Measurements from ENCODE around the gene LIMK1. TPM values are rescaled to one million over a fixed set of nuclear protein-coding genes. Genes with fewer than 3 reads are reported as not detected.

LIMK1 gene
- total RNA-seq, 1 experiment from 2014 or later, result 63.8 TPM

DNA sequence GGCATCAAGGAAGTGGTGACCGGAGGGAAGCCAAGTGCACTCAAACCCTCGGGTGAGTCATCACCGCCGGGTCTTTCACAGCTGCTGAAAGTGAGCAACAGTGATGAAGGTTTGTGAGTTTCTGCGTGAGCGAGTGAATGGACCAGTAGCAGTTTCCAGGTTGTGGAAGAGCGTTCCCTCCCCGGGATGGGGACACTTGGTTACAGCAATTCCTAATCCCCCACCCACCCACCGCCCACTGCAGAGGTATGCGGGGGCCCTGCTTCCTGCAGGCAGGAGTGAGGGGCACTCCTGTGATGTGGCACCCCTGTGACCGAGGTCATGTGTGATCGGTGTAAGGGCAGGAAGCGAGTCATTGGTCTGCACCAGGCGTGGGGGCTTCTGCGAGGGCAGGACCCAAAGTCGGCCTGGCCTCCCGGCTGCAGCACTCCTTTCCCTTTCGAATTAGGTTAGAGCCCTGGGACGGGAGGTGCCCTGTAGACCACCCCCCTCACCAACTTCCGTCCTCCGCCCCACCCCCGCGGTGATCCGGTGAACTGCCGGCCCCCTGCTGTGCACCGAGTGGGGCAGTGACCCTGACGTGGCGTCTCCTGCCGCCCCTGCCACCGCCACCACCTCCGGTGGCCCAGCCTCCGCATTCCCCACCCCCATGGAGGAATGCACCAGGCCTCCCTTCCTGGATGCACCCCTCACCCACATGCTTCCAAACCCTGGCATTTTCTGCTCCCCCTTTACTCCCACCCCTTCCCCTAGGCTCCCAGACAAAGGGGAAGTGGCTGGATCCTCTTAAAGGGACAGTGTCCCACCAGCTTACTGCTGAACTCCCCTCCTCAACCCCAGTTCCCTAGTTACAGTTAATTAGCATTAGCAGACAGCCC, 10.9 kb downstream of the LIMK1 start:
- no peak overlapping the region for H2BK12ac ChIP-seq (ENCODE audit: insufficient read length, low read depth, low read length)
- no peak overlapping the region for H4K5ac ChIP-seq (ENCODE audit: insufficient read length, low read depth, low read length)
- no peak overlapping the region for H3K18ac ChIP-seq (ENCODE audit: insufficient read length, low read depth, low read length)
- no peaks in the 10 kb centered on the region for H3K79me1 ChIP-seq (ENCODE audit: insufficient read depth, low read depth, low read length, poor library complexity, severe bottlenecking)
- no peak overlapping the region for H2BK20ac ChIP-seq (ENCODE audit: low read depth, low read length, poor library complexity, severe bottlenecking)
- Mint-ChIP-seq H3K4me1 (peaks cover 26% of the 10 kb centered on the region in 2 experiments), H3K9me3 (peaks cover 9 to 12% of the 10 kb centered on the region in 2 experiments), H3K4me3 (peak overlapping the region; percentile 49 to 77), H3K27ac (peak overlapping the region; percentile 95 to 97 (median 95)), H3K36me3 (ENCODE audit: insufficient read depth in 1 of 3, low read depth in 3 of 3) (peaks cover 31 to 37% (median 37%) of the 10 kb centered on the region in 3 experiments), H3K27me3 (ENCODE audit: low read depth) (no peaks in the 10 kb centered on the region)
- no peak overlapping the region for H2AFZ ChIP-seq (ENCODE audit: low read length)
- no peaks in the 10 kb centered on the region for H4K20me1 ChIP-seq (ENCODE audit: control insufficient read depth, insufficient read depth, insufficient read length)
- H2BK5ac ChIP-seq (ENCODE audit: insufficient read length, low read length), result no peak overlapping the region
- H3K23ac ChIP-seq (ENCODE audit: insufficient read length, low read depth, low read length), result no peak overlapping the region
- H3T11ph ChIP-seq (ENCODE audit: low read length), result no peak overlapping the region
- H2AK5ac ChIP-seq (ENCODE audit: insufficient read length, low read length), result no peak overlapping the region
- peak; percentile 85 for DNase-seq
- H3K4me2 ChIP-seq (ENCODE audit: insufficient read depth, insufficient read length, low read length), result peak overlapping the region; percentile 33
- peaks cover 6% of the 10 kb centered on the region; the same call in 1 of the 2 replicates for H3K4me1 ChIP-seq (ENCODE audit: insufficient read depth, low read length)
- no peak overlapping the region for H3K9ac ChIP-seq (ENCODE audit: extremely low read depth, insufficient read length, low read length)
- TF ChIP-seq, protein P1, sequence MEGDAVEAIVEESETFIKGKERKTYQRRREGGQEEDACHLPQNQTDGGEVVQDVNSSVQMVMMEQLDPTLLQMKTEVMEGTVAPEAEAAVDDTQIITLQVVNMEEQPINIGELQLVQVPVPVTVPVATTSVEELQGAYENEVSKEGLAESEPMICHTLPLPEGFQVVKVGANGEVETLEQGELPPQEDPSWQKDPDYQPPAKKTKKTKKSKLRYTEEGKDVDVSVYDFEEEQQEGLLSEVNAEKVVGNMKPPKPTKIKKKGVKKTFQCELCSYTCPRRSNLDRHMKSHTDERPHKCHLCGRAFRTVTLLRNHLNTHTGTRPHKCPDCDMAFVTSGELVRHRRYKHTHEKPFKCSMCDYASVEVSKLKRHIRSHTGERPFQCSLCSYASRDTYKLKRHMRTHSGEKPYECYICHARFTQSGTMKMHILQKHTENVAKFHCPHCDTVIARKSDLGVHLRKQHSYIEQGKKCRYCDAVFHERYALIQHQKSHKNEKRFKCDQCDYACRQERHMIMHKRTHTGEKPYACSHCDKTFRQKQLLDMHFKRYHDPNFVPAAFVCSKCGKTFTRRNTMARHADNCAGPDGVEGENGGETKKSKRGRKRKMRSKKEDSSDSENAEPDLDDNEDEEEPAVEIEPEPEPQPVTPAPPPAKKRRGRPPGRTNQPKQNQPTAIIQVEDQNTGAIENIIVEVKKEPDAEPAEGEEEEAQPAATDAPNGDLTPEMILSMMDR (conservative IDR thresholded peaks at IDR 0.05), result no peak
- no CpG with 5 or more reads among the region's 32 CpGs for WGBS (ENCODE audit: extremely low coverage, insufficient read length, low lambda C conversion rate)
- H3K56ac ChIP-seq (ENCODE audit: insufficient read length, low read depth, low read length), result no peak overlapping the region
- H3K79me2 ChIP-seq (ENCODE audit: insufficient read depth, low read length), result no peaks in the 10 kb centered on the region
- no peaks in the 10 kb centered on the region for H3K27me3 ChIP-seq (ENCODE audit: insufficient read depth, low read length)
- no peak overlapping the region for H4K8ac ChIP-seq (replicated peaks; ENCODE audit: insufficient read length, low read depth, low read length)
- no peaks in the 10 kb centered on the region for H3K9me3 ChIP-seq (ENCODE audit: control insufficient read depth, low read depth, low read length)
- H3K27ac ChIP-seq (ENCODE audit: insufficient read length, low read depth, low read length), result no peak overlapping the region
- no peak overlapping the region for H4K91ac ChIP-seq (ENCODE audit: insufficient read length, low read depth, low read length)
- no peak overlapping the region for H2BK120ac ChIP-seq (ENCODE audit: low read depth, low read length, poor library complexity, severe bottlenecking)
- H3K14ac ChIP-seq (ENCODE audit: insufficient read depth, low read length), result no peak overlapping the region
- peaks cover 3% of the 10 kb centered on the region for H3K23me2 ChIP-seq (ENCODE audit: insufficient read length, low read depth, low read length, poor library complexity, severe bottlenecking)
- no peak overlapping the region for H2BK15ac ChIP-seq (ENCODE audit: low read depth, low read length)
- H3K4ac ChIP-seq (ENCODE audit: low read depth, low read length), result no peak overlapping the region
